GM19035 (cell line): ENCODE results near the gene TENT4A.

Experiments used
- ATAC-seq: cut with Tn5 transposase; IDR thresholded peaks from one replicate; pipeline ENCODE4 v1.9.1; 2021; ENCODE audit not compliant: unreplicated experiment

The TENT4A gene

GRCh38 chr5:6700074-6700684, 13.1 kb upstream of the TENT4A start:
- ATAC-seq: no peak

- no peak for ATAC-seq
Observed at GRCh38 chr5:6700685-6701355, 12.4 kb upstream of the TENT4A start.

GRCh38 chr5:6701491-6701890, 11.7 kb upstream of the TENT4A start:
- ATAC-seq: no peak

- no peak for ATAC-seq
Observed at GRCh38 chr5:6702633-6703032, 10.6 kb upstream of the TENT4A start.

- ATAC-seq: no peak
Observed at GRCh38 chr5:6703806-6704205, 9.4 kb upstream of the TENT4A start.

GRCh38 chr5:6704361-6704851, 8.8 kb upstream of the TENT4A start:
- ATAC-seq: no peak

GRCh38 chr5:6705088-6705487, 8.1 kb upstream of the TENT4A start:
- peak; percentile 57 for ATAC-seq

GRCh38 chr5:6705959-6706358, 7.3 kb upstream of the TENT4A start:
- ATAC-seq: no peak

- ATAC-seq: no peak
Observed at GRCh38 chr5:6707852-6708251, 5.4 kb upstream of the TENT4A start.

GRCh38 chr5:6708814-6709213, 4.4 kb upstream of the TENT4A start:
- ATAC-seq: no peak

GRCh38 chr5:6710070-6710469, 3.2 kb upstream of the TENT4A start:
- no peak for ATAC-seq

GRCh38 chr5:6710551-6711318, 2.5 kb upstream of the TENT4A start:
- no peak for ATAC-seq

GRCh38 chr5:6711409-6712141, 1.7 kb upstream of the TENT4A start:
- ATAC-seq: no peak

GRCh38 chr5:6712142-6712576, 1.1 kb upstream of the TENT4A start:
- ATAC-seq: peak; percentile 10

GRCh38 chr5:6712577-6713273, 507 bp upstream of the TENT4A start:
- ATAC-seq: peak; percentile 63

GRCh38 chr5:6714226-6715041, 1.2 kb downstream of the TENT4A start:
- ATAC-seq: no peak

GRCh38 chr5:6715271-6715670, 2.0 kb downstream of the TENT4A start:
- ATAC-seq: no peak

- no peak for ATAC-seq
Observed at GRCh38 chr5:6715758-6716628, 2.8 kb downstream of the TENT4A start.

GRCh38 chr5:6716629-6717149, 3.5 kb downstream of the TENT4A start:
- no peak for ATAC-seq
